GM06990 (cell line): ENCODE results near the gene NINJ1.
"Not testable (repeated sequence)": the region's sequence is repeated elsewhere in the genome, so short reads cannot be mapped to it uniquely, and the experiment has no call there.

Experiments
- DNase-seq: peaks from one replicate; pipeline ENCODE4 v3.0.0-alpha.2; 2011; ENCODE audit not compliant: insufficient read length; ENCODE audit errors: extremely low read depth
- H3K27me3 ChIP-seq: replicated peaks from 2 replicates; pipeline ENCODE4 v1.6.0; 2011; ENCODE audit warnings: low read length; ENCODE audit not compliant: control insufficient read depth, insufficient read depth
- H3K36me3 ChIP-seq: 2 replicates; pipeline ENCODE4 v1.5.1; 2011; ENCODE audit warnings: low read length; ENCODE audit not compliant: control insufficient read depth, insufficient read depth
- H3K4me3 ChIP-seq: replicated peaks from 2 replicates; pipeline ENCODE4 v1.5.1; 2011; ENCODE audit warnings: low read depth, mild to moderate bottlenecking, control low read depth, low read length
- CTCF ChIP-seq: IDR thresholded peaks from 2 replicates; pipeline ENCODE4 v1.5.1; 2011; ENCODE audit warnings: low read length, control low read depth, mild to moderate bottlenecking, inconsistent platforms; ENCODE audit not compliant: insufficient read depth, poor library complexity, severe bottlenecking

NINJ1 gene

GRCh38 chr9:93120846-93121315 is 13.2 kb downstream of the NINJ1 start:
- DNase-seq: no peak
- H3K36me3 ChIP-seq: no peaks in the 10 kb centered on the region; the same call in 1 of the 2 replicates
- no peaks in the 10 kb centered on the region for H3K27me3 ChIP-seq
- no peak for TF ChIP-seq CTCF
- H3K4me3 ChIP-seq: no peak overlapping the region

- no peaks in the 10 kb centered on the region for H3K27me3 ChIP-seq
- H3K4me3 ChIP-seq: no peak overlapping the region
- DNase-seq: peak; percentile 63
- H3K36me3 ChIP-seq: no peaks in the 10 kb centered on the region; the same call in 1 of the 2 replicates
- TF ChIP-seq CTCF: peak; percentile 39
These were observed 13.9 kb downstream of the NINJ1 start for GRCh38 chr9:93119953-93120845.

GRCh38 chr9:93119703-93119952 is 14.4 kb downstream of the NINJ1 start:
- no peaks in the 10 kb centered on the region; the same call in 1 of the 2 replicates for H3K36me3 ChIP-seq
- no peak for DNase-seq
- H3K4me3 ChIP-seq: no peak overlapping the region
- no peak for TF ChIP-seq CTCF
- H3K27me3 ChIP-seq: no peaks in the 10 kb centered on the region

- DNase-seq: peak; percentile 0
- no peaks in the 10 kb centered on the region for H3K27me3 ChIP-seq
- H3K36me3 ChIP-seq: no peaks in the 10 kb centered on the region; the same call in 1 of the 2 replicates
- peak; percentile 1 for TF ChIP-seq CTCF
- no peak overlapping the region for H3K4me3 ChIP-seq
These were observed 15.0 kb downstream of the NINJ1 start for GRCh38 chr9:93118863-93119702.

GRCh38 chr9:93117924-93118862 is 15.9 kb downstream of the NINJ1 start:
- TF ChIP-seq CTCF: no peak
- Histone ChIP-seq H3K27me3 (no peaks in the 10 kb centered on the region), H3K36me3 (peaks cover 1% of the 10 kb centered on the region; the same call in 1 of the 2 replicates), H3K4me3 (no peak overlapping the region)
- DNase-seq: peak; percentile 1

- DNase-seq, H3K27me3 ChIP-seq, H3K36me3 ChIP-seq, H3K4me3 ChIP-seq: not testable (repeated sequence)
These were observed 16.5 kb downstream of the NINJ1 start for GRCh38 chr9:93117521-93117920.
